GM19452 (cell line): ENCODE data around the gene C3orf38.
A peak's percentile ranks its signal among the peaks of the same experiment; 100 is the strongest.
"Not testable (repeated sequence)": the region's sequence is repeated elsewhere in the genome, so short reads cannot be mapped to it uniquely, and the experiment has no call there.

Experiments
- ATAC-seq: cut with Tn5 transposase; IDR thresholded peaks from one replicate; pipeline ENCODE4 v1.9.1; 2021; ENCODE audit not compliant: unreplicated experiment

C3orf38 gene

GRCh38 chr3:88149509-88150362, at the start of gene C3orf38:
C3orf38 (plus strand) TSS chr3:88149959; CDS start chr3:88150053, 94 bp downstream.
- ATAC-seq, result peak; percentile 81

GRCh38 chr3:88101142-88101541, 48.6 kb upstream of the C3orf38 start:
- peak; percentile 69 for ATAC-seq

- ATAC-seq, result no peak
Observed at GRCh38 chr3:88105325-88105724, 44.4 kb upstream of the C3orf38 start.

- ATAC-seq, result no peak
Observed at GRCh38 chr3:88112289-88112688, 37.5 kb upstream of the C3orf38 start.

GRCh38 chr3:88113311-88114162, 36.2 kb upstream of the C3orf38 start:
- peak; percentile 84 for ATAC-seq

GRCh38 chr3:88114878-88115549, 34.7 kb upstream of the C3orf38 start:
- no peak for ATAC-seq

- no peak for ATAC-seq
Observed at GRCh38 chr3:88117683-88118082, 32.1 kb upstream of the C3orf38 start.

- not testable (repeated sequence) for ATAC-seq
Observed at GRCh38 chr3:88118603-88119002, 31.2 kb upstream of the C3orf38 start.

GRCh38 chr3:88123526-88123925, 26.2 kb upstream of the C3orf38 start:
- ATAC-seq, result no peak

- no peak for ATAC-seq
Observed at GRCh38 chr3:88131695-88132094, 18.1 kb upstream of the C3orf38 start.

GRCh38 chr3:88132894-88133293, 16.9 kb upstream of the C3orf38 start:
- ATAC-seq, result no peak

- ATAC-seq, result no peak
Observed at GRCh38 chr3:88133711-88134263, 16.0 kb upstream of the C3orf38 start.

- no peak for ATAC-seq
Observed at GRCh38 chr3:88137836-88138235, 11.9 kb upstream of the C3orf38 start.

- ATAC-seq, result peak; percentile 32
Observed at GRCh38 chr3:88141458-88142083, 8.2 kb upstream of the C3orf38 start.

GRCh38 chr3:88142094-88142624, 7.6 kb upstream of the C3orf38 start:
- ATAC-seq, result peak; percentile 76

GRCh38 chr3:88147261-88147660, 2.5 kb upstream of the C3orf38 start:
- no peak for ATAC-seq

- ATAC-seq, result no peak
Observed at GRCh38 chr3:88148651-88149050, 1.1 kb upstream of the C3orf38 start.

GRCh38 chr3:88149101-88149508, 654 bp upstream of the C3orf38 start:
- peak; percentile 19 for ATAC-seq

GRCh38 chr3:88150371-88150770, 612 bp downstream of the C3orf38 start:
- peak; percentile 17 for ATAC-seq

- ATAC-seq, result no peak
Observed at GRCh38 chr3:88150806-88151205, 1.0 kb downstream of the C3orf38 start.
